Right renal cortex interstitium (tissue), 3 donors: ENCODE results near the gene ZNF84. TPM values are rescaled to one million over a fixed set of nuclear protein-coding genes. Genes with fewer than 3 reads are reported as not detected.

ENCODE experiments used
- DNase-seq, 3 donors: peaks; one replicate each; pipeline ENCODE4 v3.0.0-alpha.2; 2013; ENCODE audit warnings: low read depth in 3 of 3, low spot score in 2 of 3
- polyA plus RNA-seq, 3 donors: library from polyadenylated mRNA; unstranded; fragments of 120-200 nt; gene quantifications; one replicate each; pipeline ENCODE4 v1.2.1, GENCODE V29; 2013; ENCODE audit not compliant: insufficient read length in 3 of 3

Gene ZNF84
- polyA plus RNA-seq, 3 donors, result 64.3 to 77.4 (median 73.5) TPM

DNA sequence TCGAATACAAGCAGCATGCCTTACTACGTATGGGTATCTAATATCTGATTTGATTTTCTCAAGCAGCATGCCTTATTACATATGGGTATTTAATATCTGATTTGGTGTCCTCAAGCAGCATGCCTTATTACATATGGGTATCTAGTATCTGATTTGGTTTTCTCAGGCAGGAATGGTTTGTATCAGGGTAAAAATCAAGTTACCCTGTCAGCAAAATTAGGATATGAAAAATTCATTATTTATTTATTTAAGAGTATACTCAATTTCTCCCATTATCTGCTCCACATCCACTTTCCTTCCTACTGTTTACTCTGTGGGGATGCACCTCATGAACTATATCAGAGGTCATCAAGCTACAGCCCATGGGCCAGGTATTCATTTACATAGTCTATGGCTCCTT lies 70.8 kb downstream of the ZNF84 start:
- no peak for DNase-seq

Other genes with a start within 250 kb of the ZNF84 start
- gene GOLGA3, start 208.6 kb upstream of the ZNF84 start, polyA plus RNA-seq, result 10 to 100 TPM; 18.5 to 23.6 (median 21.7) TPM
- 10 to 100 TPM; 18.5 to 20.5 (median 18.6) TPM for gene CHFR, start 149.9 kb upstream of the ZNF84 start, polyA plus RNA-seq
- 10 to 100 TPM; 23.7 to 25.8 (median 25.3) TPM for gene ZNF605, start 81.2 kb upstream of the ZNF84 start, polyA plus RNA-seq
- gene ZNF26, start 51.1 kb upstream of the ZNF84 start, polyA plus RNA-seq, result 10 to 100 TPM; 10.4 to 12.6 (median 11.7) TPM
- gene ZNF140, start 43.4 kb downstream of the ZNF84 start, polyA plus RNA-seq, result 10 to 100 TPM; 38.8 to 43.0 (median 42.3) TPM
- gene ZNF891, start 92.8 kb downstream of the ZNF84 start, polyA plus RNA-seq, result 1 to 10 TPM; 2.9 to 3.3 (median 3.2) TPM
- 10 to 100 TPM; 18.8 to 20.9 (median 19.8) TPM for gene ZNF10, start 93.1 kb downstream of the ZNF84 start, polyA plus RNA-seq
- gene ZNF268, start 144.0 kb downstream of the ZNF84 start, polyA plus RNA-seq, result 10 to 100 TPM; 34.2 to 43.9 (median 40.6) TPM
- not detected for gene ANHX, start 198.4 kb downstream of the ZNF84 start, polyA plus RNA-seq